Hepatocyte (in vitro differentiated cells): Measurements from ENCODE around the gene VRK1.

Experiments used
- CTCF ChIP-seq: fragments of 200-600 bp; sonication (generic); IDR thresholded peaks from 2 replicates; pipeline ENCODE4 v1.5.1; 2016; ENCODE audit warnings: antibody characterized with exemption, mild to moderate bottlenecking; ENCODE audit not compliant: poor library complexity
- EZH2 ChIP-seq: fragments of 200-600 bp; sonication (generic); IDR thresholded peaks from 2 replicates; pipeline ENCODE4 v1.6.1; 2016; ENCODE audit warnings: antibody characterized with exemption, mild to moderate bottlenecking, borderline replicate concordance

GRCh38 chr14:96804895-96805294 lies 7.7 kb downstream of the VRK1 start:
- no peak for TF ChIP-seq CTCF
- TF ChIP-seq EZH2, result no peak
